Measurements from ENCODE around the gene TXNRD1. TPM values are rescaled to one million over a fixed set of nuclear protein-coding genes. Genes with fewer than 3 reads are reported as not detected.

The TXNRD1 gene
- total RNA-seq, 1 experiment from 2014 or later: 180 TPM

GRCh38 chr12:104342147-104342546, 126.6 kb downstream of the TXNRD1 start:
- Histone ChIP-seq H3K27me3 (ENCODE audit: control insufficient read depth, insufficient read depth, low read length) (no peaks in the 10 kb centered on the region), H3K4me3 (ENCODE audit: insufficient read depth, low read depth, low read length) (no peak overlapping the region), H3K36me3 (replicated peaks; ENCODE audit: control insufficient read depth, insufficient read depth, low read length) (peaks cover 19% of the 10 kb centered on the region)
- no peak for DNase-seq

- no peak for DNase-seq
- Histone ChIP-seq H3K27me3 (ENCODE audit: control insufficient read depth, insufficient read depth, low read length) (no peaks in the 10 kb centered on the region), H3K4me3 (ENCODE audit: insufficient read depth, low read depth, low read length) (no peak overlapping the region), H3K36me3 (replicated peaks; ENCODE audit: control insufficient read depth, insufficient read depth, low read length) (peaks cover 17% of the 10 kb centered on the region)
Measured at GRCh38 chr12:104342635-104343249, 127.2 kb downstream of the TXNRD1 start.

GRCh38 chr12:104344682-104345081, 129.1 kb downstream of the TXNRD1 start:
- no peak for DNase-seq
- no peak overlapping the region for H3K4me3 ChIP-seq (ENCODE audit: insufficient read depth, low read depth, low read length)
- H3K36me3 ChIP-seq (replicated peaks; ENCODE audit: control insufficient read depth, insufficient read depth, low read length): peaks cover 19% of the 10 kb centered on the region
- no peaks in the 10 kb centered on the region for H3K27me3 ChIP-seq (ENCODE audit: control insufficient read depth, insufficient read depth, low read length)

GRCh38 chr12:104345234-104346066, 129.9 kb downstream of the TXNRD1 start:
- no peak for DNase-seq
- Histone ChIP-seq H3K36me3 (replicated peaks; ENCODE audit: control insufficient read depth, insufficient read depth, low read length) (peaks cover 17% of the 10 kb centered on the region), H3K4me3 (ENCODE audit: insufficient read depth, low read depth, low read length) (no peak overlapping the region), H3K27me3 (ENCODE audit: control insufficient read depth, insufficient read depth, low read length) (no peaks in the 10 kb centered on the region)

DNA sequence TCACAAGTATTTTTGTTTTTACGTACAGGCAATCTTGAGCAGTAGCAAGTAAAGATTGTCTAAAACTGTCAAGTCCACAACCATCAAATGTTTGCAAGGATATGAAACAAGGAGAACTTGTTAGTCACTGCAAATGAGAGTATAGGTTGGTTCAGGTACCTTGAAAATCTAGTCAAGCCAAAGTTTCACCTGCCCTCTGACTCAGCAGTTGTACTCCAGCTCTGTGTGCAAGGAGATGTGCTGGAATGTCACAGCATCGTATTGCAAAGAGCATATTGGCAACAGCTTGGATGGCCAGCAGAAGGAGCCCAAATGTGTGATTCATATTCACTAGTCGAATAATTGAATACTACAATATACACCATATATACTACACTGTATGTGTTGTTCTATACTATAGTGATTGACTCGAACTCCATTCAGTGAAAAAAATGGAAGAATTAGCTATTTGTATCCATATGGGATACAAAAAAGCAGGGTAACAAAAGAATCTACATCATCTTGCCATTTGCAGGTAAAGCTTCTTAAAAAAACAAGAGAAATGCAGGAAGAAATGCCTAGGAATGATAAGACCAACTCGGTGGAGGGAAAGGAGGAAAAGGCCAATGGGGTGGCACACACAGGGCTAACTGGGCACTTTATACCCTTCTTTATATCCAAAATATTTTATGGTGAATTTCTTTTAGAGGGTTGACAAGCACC, 131.9 kb downstream of the TXNRD1 start:
- no peak overlapping the region for H3K4me3 ChIP-seq (ENCODE audit: insufficient read depth, low read depth, low read length)
- H3K36me3 ChIP-seq (replicated peaks; ENCODE audit: control insufficient read depth, insufficient read depth, low read length): peaks cover 7% of the 10 kb centered on the region
- no peaks in the 10 kb centered on the region for H3K27me3 ChIP-seq (ENCODE audit: control insufficient read depth, insufficient read depth, low read length)
- DNase-seq: no peak

- Histone ChIP-seq H3K27me3 (ENCODE audit: control insufficient read depth, insufficient read depth, low read length) (no peaks in the 10 kb centered on the region), H3K36me3 (replicated peaks; ENCODE audit: control insufficient read depth, insufficient read depth, low read length) (peaks cover 5% of the 10 kb centered on the region), H3K4me3 (ENCODE audit: insufficient read depth, low read depth, low read length) (no peak overlapping the region)
- DNase-seq: no peak
Measured at GRCh38 chr12:104348283-104348993, 132.9 kb downstream of the TXNRD1 start.

- H3K4me3 ChIP-seq (ENCODE audit: insufficient read depth, low read depth, low read length): no peak overlapping the region
- no peak for DNase-seq
- no peaks in the 10 kb centered on the region for H3K27me3 ChIP-seq (ENCODE audit: control insufficient read depth, insufficient read depth, low read length)
- peaks cover 5% of the 10 kb centered on the region for H3K36me3 ChIP-seq (replicated peaks; ENCODE audit: control insufficient read depth, insufficient read depth, low read length)
Measured at GRCh38 chr12:104348994-104349494, 133.5 kb downstream of the TXNRD1 start.

DNA sequence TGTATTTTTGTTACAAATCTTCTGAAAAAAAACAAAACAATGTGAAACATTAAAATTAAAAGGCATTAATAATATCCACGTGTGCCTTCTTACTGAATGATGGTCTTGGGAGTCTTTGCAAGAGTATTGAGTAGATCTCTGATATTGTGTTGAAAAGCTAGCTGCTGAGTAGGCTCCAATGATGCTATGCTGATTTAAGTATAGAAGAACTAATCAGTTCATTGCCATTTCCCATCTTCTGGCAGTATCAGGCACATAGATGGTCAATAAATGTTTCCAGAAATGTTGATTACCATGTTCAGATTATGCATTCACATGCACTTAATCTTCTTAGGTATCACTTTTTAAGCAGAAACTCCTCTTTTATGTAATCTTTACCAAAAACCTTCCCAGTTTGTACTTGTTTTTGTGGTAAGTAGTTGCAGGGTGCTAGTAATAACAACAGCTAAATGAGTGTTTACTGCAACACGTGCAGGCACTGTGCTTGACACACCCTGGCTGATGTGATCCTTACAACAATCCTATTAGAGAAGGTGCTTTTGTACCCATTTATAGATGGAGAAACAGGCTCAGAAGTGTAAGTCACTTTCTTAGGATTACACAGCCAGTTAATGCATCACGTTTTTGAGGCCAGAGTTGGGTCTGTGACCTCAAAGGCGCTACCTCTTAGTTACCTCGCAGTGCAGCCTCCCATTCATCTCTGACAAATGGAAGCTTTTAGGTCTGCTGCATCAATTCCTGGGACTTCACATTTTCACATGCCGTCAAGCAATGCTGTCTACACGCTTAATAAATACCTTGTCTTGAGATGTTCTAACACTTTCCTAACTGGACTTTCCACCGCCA, 134.9 kb downstream of the TXNRD1 start:
- no peak for DNase-seq
- peaks cover 5% of the 10 kb centered on the region for H3K36me3 ChIP-seq (replicated peaks; ENCODE audit: control insufficient read depth, insufficient read depth, low read length)
- H3K4me3 ChIP-seq (ENCODE audit: insufficient read depth, low read depth, low read length): no peak overlapping the region
- no peaks in the 10 kb centered on the region for H3K27me3 ChIP-seq (ENCODE audit: control insufficient read depth, insufficient read depth, low read length)

DNA sequence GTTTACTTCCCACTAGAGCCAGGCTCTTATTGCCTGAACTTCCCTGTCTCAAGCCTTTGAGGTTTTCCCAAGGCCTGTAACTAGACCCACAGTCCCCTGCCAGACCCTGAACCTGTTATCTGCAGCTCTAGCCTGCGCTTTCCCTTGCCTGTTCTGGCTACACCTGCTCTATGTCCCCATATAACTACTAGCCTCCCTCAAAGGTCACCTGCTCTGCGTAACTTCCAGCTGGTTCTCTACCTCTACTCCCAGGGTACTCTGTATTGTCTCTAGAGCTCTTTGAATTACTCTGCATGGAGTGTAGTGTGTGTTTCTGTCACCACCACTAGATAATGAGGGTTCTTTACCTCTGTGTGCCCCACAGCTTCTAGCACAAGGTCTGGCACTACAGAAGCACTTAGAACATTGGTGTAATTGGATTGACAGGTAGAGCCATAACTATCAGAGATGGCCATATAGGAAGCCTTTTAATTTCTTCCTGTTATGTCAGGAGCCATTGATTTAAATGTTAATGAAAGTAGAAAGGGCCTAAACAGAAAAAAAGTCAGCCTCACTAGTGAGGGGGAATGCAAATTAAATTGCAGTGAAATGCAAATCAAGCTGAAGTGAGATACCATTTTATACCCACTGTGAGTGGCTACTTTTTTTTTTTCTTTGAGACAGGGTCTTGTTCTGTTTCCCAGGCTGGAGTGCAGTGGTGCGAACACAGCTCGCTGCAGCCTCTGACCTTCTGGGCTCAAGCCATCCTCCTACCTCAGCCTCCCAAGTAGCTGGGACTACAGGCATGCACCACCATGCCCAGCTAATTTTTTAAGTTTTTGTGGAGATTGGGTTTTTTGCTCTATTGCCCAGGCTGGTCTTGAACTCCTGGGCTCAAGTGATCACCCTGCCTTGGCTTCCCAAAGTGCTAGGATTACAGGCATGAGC, 135.7 kb downstream of the TXNRD1 start:
- Histone ChIP-seq H3K36me3 (replicated peaks; ENCODE audit: control insufficient read depth, insufficient read depth, low read length) (peaks cover 5% of the 10 kb centered on the region), H3K27me3 (ENCODE audit: control insufficient read depth, insufficient read depth, low read length) (no peaks in the 10 kb centered on the region)
- DNase-seq: peak; percentile 26

DNA sequence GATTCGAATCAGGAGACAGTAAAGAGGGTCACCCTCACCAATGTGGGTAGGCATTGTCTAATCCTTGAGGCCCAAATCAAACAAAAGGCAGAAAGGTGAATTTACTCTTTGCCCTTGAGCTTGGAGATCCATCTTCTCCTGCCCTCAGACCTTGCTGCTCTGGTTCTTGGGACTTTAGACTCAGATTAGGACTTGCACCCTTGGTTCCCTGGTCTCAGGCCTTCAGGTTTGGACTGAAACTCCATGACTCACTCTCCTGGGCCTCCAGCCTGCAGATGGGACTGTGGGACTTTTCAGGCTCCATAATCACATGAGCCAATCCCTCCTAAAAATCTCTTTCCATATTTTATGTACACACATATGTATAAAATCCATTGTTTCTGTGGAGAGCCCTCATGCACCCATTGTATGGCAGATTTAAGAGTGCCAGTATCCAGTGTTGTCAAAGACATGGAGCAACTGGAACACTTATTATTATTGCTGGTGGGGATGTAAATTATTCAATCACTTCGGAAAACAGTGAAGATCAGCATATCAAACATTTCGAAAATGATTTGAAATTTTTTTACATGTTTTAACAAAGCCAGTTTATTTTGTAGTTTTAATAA, 136.6 kb downstream of the TXNRD1 start:
- no peaks in the 10 kb centered on the region for H3K27me3 ChIP-seq (ENCODE audit: control insufficient read depth, insufficient read depth, low read length)
- DNase-seq: no peak
- peaks cover 5% of the 10 kb centered on the region for H3K36me3 ChIP-seq (replicated peaks; ENCODE audit: control insufficient read depth, insufficient read depth, low read length)
- H3K4me3 ChIP-seq (ENCODE audit: insufficient read depth, low read depth, low read length): no peak overlapping the region

More for the DNA sequence above, 135.7 kb downstream of the TXNRD1 start:
- H3K4me3 ChIP-seq (ENCODE audit: insufficient read depth, low read depth, low read length): no peak overlapping the region

GRCh38 chr12:104353012-104353981, 137.7 kb downstream of the TXNRD1 start:
- Histone ChIP-seq H3K36me3 (replicated peaks; ENCODE audit: control insufficient read depth, insufficient read depth, low read length) (peaks cover 5% of the 10 kb centered on the region), H3K27me3 (ENCODE audit: control insufficient read depth, insufficient read depth, low read length) (no peaks in the 10 kb centered on the region), H3K4me3 (ENCODE audit: insufficient read depth, low read depth, low read length) (no peak overlapping the region)
- no peak for DNase-seq
